Sigmoid colon (tissue), 4 donors: ENCODE data around the gene UNC5A.

Source experiments
- CTCF ChIP-seq, 4 experiments: fragments of 450-650 bp in 3 of 4; fragments of 200-600 bp in 1 of 4; IDR thresholded peaks; one replicate each; pipeline ENCODE4 v1.5.1; 2016 to 2019; ENCODE audit warnings: antibody characterized with exemption in 4 of 4, mild to moderate bottlenecking in 3 of 4, moderate library complexity in 2 of 4
- POLR2AphosphoS5 ChIP-seq, 4 donors: sonication (generic); formaldehyde crosslinking; IDR thresholded peaks; one replicate each; pipeline ENCODE4 v1.6.1; 2017; ENCODE audit warnings: antibody characterized with exemption in 4 of 4

DNA sequence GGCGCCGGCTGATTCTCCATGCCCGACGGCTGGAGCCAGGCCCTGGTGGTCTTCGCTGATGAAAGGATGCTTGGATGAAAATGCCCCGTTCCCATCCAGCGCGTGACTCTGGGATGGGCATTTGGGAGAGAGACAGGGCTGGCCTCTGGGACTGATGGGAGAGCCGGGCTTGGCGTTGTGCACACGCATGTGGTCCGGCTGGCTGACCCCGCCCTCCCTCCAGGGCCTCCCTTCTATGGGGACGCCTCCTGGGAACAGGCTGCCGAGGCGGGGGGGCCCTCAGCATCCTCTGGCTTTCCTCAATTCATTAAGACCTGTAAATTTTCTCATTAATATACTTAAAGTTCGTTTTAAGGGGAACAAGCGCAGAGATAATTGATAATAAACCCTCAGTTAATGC is 36.8 kb downstream of the UNC5A start:
- no peak for TF ChIP-seq CTCF (IDR thresholded peaks at IDR 0.05)
- TF ChIP-seq POLR2AphosphoS5 (IDR thresholded peaks at IDR 0.05), result no peak
